CD4-positive, alpha-beta T cell (primary cell): ENCODE measurements around the gene OSBPL3. TPM values are rescaled to one million over a fixed set of nuclear protein-coding genes. Genes with fewer than 3 reads are reported as not detected.

Experiments
- ATAC-seq: fragments of 200-7000 bp; cut with Tn5 transposase; one replicate; pipeline ENCODE4 v1.10.0; 2022; ENCODE audit warnings: mild to moderate bottlenecking; ENCODE audit not compliant: poor library complexity
- CTCF ChIA-PET: fragments of 350-600 bp; sonication (Branson Sonifier 250); formaldehyde crosslinking; loops from one replicate; lab custom pipeline; 2021; ENCODE audit warnings: antibody characterized with exemption, inconsistent platforms; lab: Charles Lee
- POLR2A ChIA-PET: fragments of 350-600 bp; sonication (Branson Sonifier 250); formaldehyde crosslinking; loops from one replicate; lab custom pipeline; 2021; ENCODE audit warnings: antibody characterized with exemption, inconsistent platforms; lab: Charles Lee
- DNase-seq, 14 experiments: peaks; one replicate each; pipeline ENCODE4 v3.0.0-alpha.2; 2013 to 2020; ENCODE audit warnings: mixed read lengths in 2 of 14
- H3K27ac ChIP-seq, 2 donors: one replicate each; pipeline versions ENCODE4 v1.5.1 to v1.7.0; 2013; ENCODE audit warnings: low read length in 2 of 2, low read depth in 1 of 2, mild to moderate bottlenecking in 1 of 2
- H3K27me3 ChIP-seq, 2 experiments: 1 replicate in 1 of 2; 2 replicates in 1 of 2; pipeline versions ENCODE4 v1.6.1 to v1.7.0; 2013; ENCODE audit warnings: low read length in 2 of 2, control low read depth in 1 of 2, mild to moderate bottlenecking in 1 of 2, moderate library complexity in 1 of 2; ENCODE audit not compliant: insufficient read depth in 2 of 2, control insufficient read depth in 1 of 2
- H3K36me3 ChIP-seq: one replicate; pipeline ENCODE4 v1.6.1; 2013; ENCODE audit warnings: low read length, control low read depth; ENCODE audit not compliant: insufficient read depth
- H3K4me1 ChIP-seq: one replicate; pipeline ENCODE4 v1.6.1; 2013; ENCODE audit warnings: low read length, control low read depth; ENCODE audit not compliant: insufficient read depth
- H3K4me3 ChIP-seq: one replicate; pipeline ENCODE4 v1.5.1; 2013; ENCODE audit warnings: mild to moderate bottlenecking, low read length, moderate library complexity
- H3K9me3 ChIP-seq, 2 experiments: 1 replicate in 1 of 2; 2 replicates in 1 of 2; pipeline versions ENCODE4 v1.6.1 to v1.7.0; 2013; ENCODE audit warnings: low read length in 2 of 2, mild to moderate bottlenecking in 2 of 2, control low read depth in 1 of 2, moderate library complexity in 1 of 2; ENCODE audit not compliant: control insufficient read depth in 1 of 2, insufficient read depth in 1 of 2
- H3K27ac Mint-ChIP-seq: one replicate; pipeline ENCODE4 v1.8.0; 2020; ENCODE audit warnings: mixed read lengths
- H3K27me3 Mint-ChIP-seq: one replicate; pipeline ENCODE4 v1.8.0; 2021; ENCODE audit warnings: mixed read lengths
- H3K36me3 Mint-ChIP-seq: one replicate; pipeline ENCODE4 v1.8.0; 2021; ENCODE audit warnings: low read depth, mixed read lengths
- H3K4me1 Mint-ChIP-seq: one replicate; pipeline ENCODE4 v1.8.0; 2021; ENCODE audit warnings: low read depth, mixed read lengths
- H3K4me3 Mint-ChIP-seq: one replicate; pipeline ENCODE4 v1.8.0; 2020; ENCODE audit warnings: mild to moderate bottlenecking, mixed read lengths
- H3K9me3 Mint-ChIP-seq: one replicate; pipeline ENCODE4 v1.8.0; 2020; ENCODE audit warnings: mixed read lengths
- intact Hi-C, 2 experiments: fragments of 100-400 bp; cut with DNase I in 1 of 2; cut with micrococcal nuclease in 1 of 2; formaldehyde crosslinking; loops; one replicate each; pipeline versions ENCODE4 v1.15.1 to v1.9.0; 2023 to 2025; cut with DNase I, micrococcal nuclease
- total RNA-seq, 174 experiments: library from RNA in 2 of 174; stranded (reverse) in 2 of 174; gene quantifications; one replicate each; pipeline ENCODE4 v1.2.3 and lab custom pipeline; 2021 to 2026
- TF ChIP-seq, protein P1 (sequence below): fragments of 200-600 bp; IDR thresholded peaks from one replicate; pipeline ENCODE4 v1.8.0; 2022; ENCODE audit warnings: antibody characterized with exemption, mild to moderate bottlenecking

OSBPL3 gene
- total RNA-seq, 2 experiments from 2014 or later, result 25.4 to 25.9 TPM

DNA sequence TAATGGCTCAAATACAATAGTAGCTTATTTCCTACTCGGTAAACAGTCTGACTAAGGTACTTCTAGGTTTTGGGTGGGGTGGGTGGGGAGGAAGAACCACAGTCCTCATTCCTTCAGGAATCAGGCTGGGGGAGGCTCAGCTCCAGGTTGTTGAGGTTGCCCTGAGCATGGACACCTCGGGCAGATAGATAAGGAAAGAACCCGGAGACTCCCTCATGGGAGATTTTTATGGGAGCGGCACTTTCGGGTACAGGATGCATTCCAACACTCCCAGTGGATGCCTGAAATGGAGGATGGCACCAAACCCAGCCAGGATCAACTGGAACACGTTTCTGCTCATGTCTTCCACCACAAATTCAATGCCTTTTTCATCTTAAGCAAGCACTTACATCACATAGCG is 217.2 kb downstream of the OSBPL3 start:
- DNase-seq (no peak), ATAC-seq (no peak)
- ChIA-PET POLR2A (no interaction called here), CTCF (no interaction called here)
- no peak overlapping the region for H3K4me3 ChIP-seq
- Mint-ChIP-seq H3K9me3 (no peaks in the 10 kb centered on the region), H3K4me1 (no peaks in the 10 kb centered on the region), H3K36me3 (no peaks in the 10 kb centered on the region), H3K27me3 (peaks cover 79% of the 10 kb centered on the region), H3K27ac (no peak overlapping the region), H3K4me3 (no peak overlapping the region)
- no peaks in the 10 kb centered on the region for H3K36me3 ChIP-seq
- no peaks in the 10 kb centered on the region for H3K9me3 ChIP-seq
- no peak overlapping the region for H3K27ac ChIP-seq
- H3K4me1 ChIP-seq, result peaks cover 3% of the 10 kb centered on the region
- peaks cover 28 to 48% of the 10 kb centered on the region in 2 experiments for H3K27me3 ChIP-seq
- TF ChIP-seq, protein P1, sequence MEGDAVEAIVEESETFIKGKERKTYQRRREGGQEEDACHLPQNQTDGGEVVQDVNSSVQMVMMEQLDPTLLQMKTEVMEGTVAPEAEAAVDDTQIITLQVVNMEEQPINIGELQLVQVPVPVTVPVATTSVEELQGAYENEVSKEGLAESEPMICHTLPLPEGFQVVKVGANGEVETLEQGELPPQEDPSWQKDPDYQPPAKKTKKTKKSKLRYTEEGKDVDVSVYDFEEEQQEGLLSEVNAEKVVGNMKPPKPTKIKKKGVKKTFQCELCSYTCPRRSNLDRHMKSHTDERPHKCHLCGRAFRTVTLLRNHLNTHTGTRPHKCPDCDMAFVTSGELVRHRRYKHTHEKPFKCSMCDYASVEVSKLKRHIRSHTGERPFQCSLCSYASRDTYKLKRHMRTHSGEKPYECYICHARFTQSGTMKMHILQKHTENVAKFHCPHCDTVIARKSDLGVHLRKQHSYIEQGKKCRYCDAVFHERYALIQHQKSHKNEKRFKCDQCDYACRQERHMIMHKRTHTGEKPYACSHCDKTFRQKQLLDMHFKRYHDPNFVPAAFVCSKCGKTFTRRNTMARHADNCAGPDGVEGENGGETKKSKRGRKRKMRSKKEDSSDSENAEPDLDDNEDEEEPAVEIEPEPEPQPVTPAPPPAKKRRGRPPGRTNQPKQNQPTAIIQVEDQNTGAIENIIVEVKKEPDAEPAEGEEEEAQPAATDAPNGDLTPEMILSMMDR, result no peak
- intact Hi-C loops, result no loop called here

DNA sequence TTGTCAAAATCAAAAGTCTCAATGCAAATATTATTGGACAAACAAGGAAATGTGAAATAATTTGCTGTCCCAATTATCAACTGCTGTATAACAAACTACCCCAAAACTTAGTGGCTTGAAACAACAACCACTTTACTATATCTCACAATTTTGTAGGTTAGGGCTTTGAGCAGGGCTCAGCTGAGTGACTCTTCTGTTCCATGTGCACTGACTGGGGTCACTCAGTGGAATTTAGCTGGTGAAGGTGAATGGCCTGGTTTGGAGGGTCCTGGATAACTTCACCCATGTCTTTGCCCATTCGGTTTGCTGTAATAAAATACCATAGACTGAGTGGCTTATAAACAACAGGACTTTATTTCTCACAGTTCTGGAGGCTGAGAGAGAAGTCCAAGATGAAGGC is 219.0 kb downstream of the OSBPL3 start:
- Histone ChIP-seq H3K36me3 (no peaks in the 10 kb centered on the region), H3K9me3 (peaks cover 0 to 4% of the 10 kb centered on the region in 2 experiments), H3K27me3 (peaks cover 39 to 62% of the 10 kb centered on the region in 2 experiments), H3K4me1 (peaks cover 19% of the 10 kb centered on the region), H3K4me3 (no peak overlapping the region), H3K27ac (no peak overlapping the region)
- Mint-ChIP-seq H3K4me1 (peaks cover 8% of the 10 kb centered on the region), H3K27ac (no peak overlapping the region), H3K36me3 (no peaks in the 10 kb centered on the region), H3K27me3 (peaks cover 83% of the 10 kb centered on the region), H3K9me3 (no peaks in the 10 kb centered on the region), H3K4me3 (no peak overlapping the region)
- intact Hi-C loops, result no loop called here
- TF ChIP-seq, protein P1, result no peak
- DNase-seq (no peak), ATAC-seq (no peak)
- ChIA-PET CTCF (no interaction called here), POLR2A (no interaction called here)

DNA sequence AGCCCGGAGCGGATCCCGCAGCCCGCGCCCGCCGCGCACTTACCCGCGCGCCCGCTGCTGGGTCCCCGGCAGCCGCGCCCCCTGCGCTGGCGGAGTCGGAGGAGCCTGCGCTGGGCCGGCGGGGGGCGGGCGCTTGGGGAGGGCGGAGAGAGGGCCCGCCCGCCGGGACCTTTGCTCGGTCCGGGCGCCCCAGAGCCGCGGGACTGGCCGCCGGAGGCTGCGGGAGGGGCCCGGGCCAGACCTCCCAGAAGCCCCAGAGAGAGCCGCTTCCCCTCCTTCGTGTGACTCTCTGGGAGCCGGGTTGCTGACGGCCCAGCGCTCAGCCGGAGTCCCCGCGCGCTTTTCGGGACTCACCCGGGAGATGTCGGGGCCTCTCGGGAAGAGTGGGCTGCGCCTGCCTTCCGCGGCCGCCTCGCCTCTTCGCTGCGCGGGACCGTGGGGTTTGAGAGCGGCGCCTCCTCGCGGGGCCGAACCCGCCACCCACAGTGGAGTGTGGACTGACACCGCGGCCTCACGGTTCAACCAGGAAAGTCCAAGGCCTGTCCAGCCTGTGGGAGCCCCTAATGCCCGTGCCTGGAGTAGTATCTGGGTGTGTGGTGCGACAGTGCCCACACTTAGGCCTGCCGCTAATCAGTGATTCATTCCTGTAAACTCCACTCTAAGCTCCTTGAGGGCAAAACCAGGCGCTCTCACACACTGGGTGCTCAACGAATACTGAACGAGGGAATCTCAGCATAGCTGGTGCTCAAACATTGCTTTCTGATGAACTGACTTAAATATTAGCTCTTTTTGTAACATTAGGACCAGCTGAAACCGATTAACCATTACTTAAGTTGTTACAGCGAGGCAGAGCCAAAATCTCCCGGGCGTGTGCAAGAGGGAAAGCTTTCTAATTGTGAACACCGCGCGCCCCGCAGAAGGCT is 222.4 kb downstream of the OSBPL3 start, which contains the start of gene GSDME:
GSDME (minus strand) TSS at position 112 of the 923 bp plus-strand sequence. CDS start 7,690 bp downstream, outside the sequence.
- H3K4me3 Mint-ChIP-seq, result peak within 1 kb of the TSS; percentile 91
- TF ChIP-seq, protein P1, result no peak
- H3K27ac Mint-ChIP-seq, result no peak within 1 kb of the TSS
- CTCF ChIA-PET, result no interaction called here
- H3K36me3 Mint-ChIP-seq, result no peaks in the 10 kb centered on the region
- ATAC-seq, result peak; percentile 62
- H3K36me3 ChIP-seq, result no peaks in the 10 kb centered on the region
- H3K4me1 Mint-ChIP-seq, result peaks cover 23% of the 10 kb centered on the region
- intact Hi-C loops, result no loop called here
- H3K9me3 Mint-ChIP-seq, result no peaks in the 10 kb centered on the region
- peaks cover 24% of the 10 kb centered on the region for H3K4me1 ChIP-seq
- POLR2A ChIA-PET, result no interaction called here
- peaks cover 0 to 4% of the 10 kb centered on the region in 2 experiments for H3K9me3 ChIP-seq
- peaks cover 39 to 54% of the 10 kb centered on the region in 2 experiments for H3K27me3 ChIP-seq
- H3K27me3 Mint-ChIP-seq, result peaks cover 62% of the 10 kb centered on the region
- no peak within 1 kb of the TSS for H3K27ac ChIP-seq
- peak in 6 of 14 experiments; percentile 13 to 48 (median 34) for DNase-seq
- H3K4me3 ChIP-seq, result peak within 1 kb of the TSS; percentile 56
